Gastroesophageal sphincter (tissue), 3 donors: ENCODE results near the gene UGT2B10.
"Not testable (repeated sequence)": the region's sequence is repeated elsewhere in the genome, so short reads cannot be mapped to it uniquely, and the experiment has no call there.

Experiments
- CTCF ChIP-seq, 4 experiments: fragments of 200-600 bp in 2 of 4; fragments of 450-650 bp in 2 of 4; sonication (generic) in 1 of 4; IDR thresholded peaks; one replicate each; pipeline ENCODE4 v1.5.1; 2017 to 2019; ENCODE audit warnings: antibody characterized with exemption in 4 of 4, mild to moderate bottlenecking in 2 of 4, moderate library complexity in 2 of 4
- EP300 ChIP-seq: sonication (generic); formaldehyde crosslinking; IDR thresholded peaks from one replicate; pipeline ENCODE4 v1.6.1; 2017; ENCODE audit warnings: antibody characterized with exemption, mild to moderate bottlenecking
- POLR2A ChIP-seq, 2 donors: fragments of 450-650 bp; IDR thresholded peaks; one replicate each; pipeline ENCODE4 v1.6.1; 2017; ENCODE audit warnings: antibody characterized with exemption in 2 of 2, mild to moderate bottlenecking in 2 of 2, moderate library complexity in 1 of 2
- POLR2AphosphoS5 ChIP-seq: sonication (generic); formaldehyde crosslinking; IDR thresholded peaks from one replicate; pipeline ENCODE4 v1.6.1; 2017; ENCODE audit warnings: antibody characterized with exemption

- not testable (repeated sequence) for TF ChIP-seq CTCF (IDR thresholded peaks at IDR 0.05); EP300; POLR2A (IDR thresholded peaks at IDR 0.05); POLR2AphosphoS5
Measured at GRCh38 chr4:68815617-68816409, at the start of gene UGT2B10.
